GM19099 (cell line): ENCODE data around the gene ZNF689.

Experiments used
- POLR2A ChIP-seq: IDR thresholded peaks from 3 replicates; pipeline ENCODE4 v1.6.1; 2011; ENCODE audit warnings: low read depth; ENCODE audit not compliant: insufficient read length; ENCODE audit errors: extremely low read depth

ZNF689 gene

DNA sequence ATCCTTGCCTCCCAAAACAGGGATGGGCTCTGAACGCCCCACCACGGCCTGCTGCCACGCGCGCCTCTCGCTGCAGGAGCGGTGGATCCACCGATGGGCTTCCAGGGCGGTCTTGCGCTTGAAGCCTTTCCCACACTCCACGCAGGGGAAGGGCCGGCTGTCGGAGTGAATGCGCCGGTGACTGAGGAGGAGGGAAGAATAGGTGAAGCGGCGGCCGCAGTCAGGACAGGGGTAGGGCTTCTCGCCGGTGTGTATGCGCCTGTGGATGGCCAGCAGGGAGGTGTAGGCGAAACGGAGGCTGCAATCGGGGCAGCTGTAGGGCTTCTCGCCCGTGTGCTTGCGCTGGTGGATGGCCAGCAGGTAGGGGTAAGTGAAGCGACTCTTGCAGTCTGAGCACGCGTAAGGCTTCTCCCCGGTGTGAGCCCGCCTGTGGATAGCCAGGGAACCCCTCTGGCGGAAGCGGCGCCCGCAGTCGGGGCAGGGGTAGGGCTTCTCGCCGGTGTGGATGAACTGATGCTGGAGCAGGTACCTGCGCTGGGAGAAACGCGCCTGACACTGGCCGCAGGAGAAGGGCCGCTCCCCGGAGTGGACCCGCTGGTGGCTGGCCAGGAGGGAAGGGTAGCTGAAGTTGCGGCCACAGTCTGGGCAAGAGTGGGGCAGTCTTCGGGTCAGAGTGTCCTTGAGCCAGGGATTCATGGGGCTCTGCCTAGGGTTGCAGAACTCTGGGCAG lies 27.4 kb downstream of the ZNF689 start:
- no peak for TF ChIP-seq POLR2A

DNA sequence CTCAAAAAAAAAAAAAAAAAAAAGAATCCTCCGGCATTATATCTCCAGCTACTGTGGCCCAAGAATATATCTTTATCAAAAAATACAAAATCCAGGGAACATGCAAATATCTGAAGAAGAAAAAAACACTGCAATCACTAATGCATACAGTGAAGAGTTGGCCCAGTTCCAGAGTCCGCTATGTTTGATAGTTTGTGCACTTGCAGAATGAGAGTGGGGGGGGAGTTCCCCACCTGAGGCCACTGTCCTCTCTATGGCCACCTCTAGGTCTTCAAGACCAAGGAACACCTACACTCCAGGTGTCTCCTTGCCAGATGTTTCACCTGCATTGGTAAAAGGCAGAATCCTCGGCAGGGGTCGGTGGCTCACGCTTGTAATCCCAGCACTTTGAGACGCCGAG lies 28.7 kb downstream of the ZNF689 start:
- no peak for TF ChIP-seq POLR2A

- TF ChIP-seq POLR2A, result no peak
Observed at GRCh38 chr16:30574678-30575077, 35.5 kb downstream of the ZNF689 start.

GRCh38 chr16:30571445-30572322 lies 38.5 kb downstream of the ZNF689 start, which contains the start of gene ZNF688:
ZNF688 (minus strand) TSS chr16:30571714; CDS start chr16:30571629, 85 bp downstream.
- TF ChIP-seq POLR2A, result peak; percentile 69

- no peak for TF ChIP-seq POLR2A
Observed at GRCh38 chr16:30570636-30571444, 39.3 kb downstream of the ZNF689 start.

- TF ChIP-seq POLR2A, result no peak
Observed at GRCh38 chr16:30569746-30570635, 40.2 kb downstream of the ZNF689 start.

DNA sequence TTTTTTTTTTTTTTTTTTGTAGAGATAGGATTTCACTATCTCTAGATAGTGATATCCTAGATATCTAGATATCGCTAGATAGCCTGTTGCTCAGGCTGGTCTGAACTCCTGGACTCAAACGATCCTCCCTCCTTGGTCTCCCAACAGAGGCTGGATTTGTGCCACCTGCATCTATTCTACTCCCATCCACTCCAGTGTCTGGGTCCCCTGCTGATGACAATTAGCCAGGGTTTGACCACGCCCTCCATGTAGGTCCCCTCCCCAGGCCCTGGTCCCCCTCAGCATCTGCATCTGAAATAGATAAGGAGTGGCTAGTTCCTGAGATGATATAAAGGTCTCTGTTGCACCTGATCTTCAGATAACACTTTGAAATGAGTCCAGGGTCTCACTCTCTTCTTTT lies 40.9 kb downstream of the ZNF689 start:
- TF ChIP-seq POLR2A, result no peak

DNA sequence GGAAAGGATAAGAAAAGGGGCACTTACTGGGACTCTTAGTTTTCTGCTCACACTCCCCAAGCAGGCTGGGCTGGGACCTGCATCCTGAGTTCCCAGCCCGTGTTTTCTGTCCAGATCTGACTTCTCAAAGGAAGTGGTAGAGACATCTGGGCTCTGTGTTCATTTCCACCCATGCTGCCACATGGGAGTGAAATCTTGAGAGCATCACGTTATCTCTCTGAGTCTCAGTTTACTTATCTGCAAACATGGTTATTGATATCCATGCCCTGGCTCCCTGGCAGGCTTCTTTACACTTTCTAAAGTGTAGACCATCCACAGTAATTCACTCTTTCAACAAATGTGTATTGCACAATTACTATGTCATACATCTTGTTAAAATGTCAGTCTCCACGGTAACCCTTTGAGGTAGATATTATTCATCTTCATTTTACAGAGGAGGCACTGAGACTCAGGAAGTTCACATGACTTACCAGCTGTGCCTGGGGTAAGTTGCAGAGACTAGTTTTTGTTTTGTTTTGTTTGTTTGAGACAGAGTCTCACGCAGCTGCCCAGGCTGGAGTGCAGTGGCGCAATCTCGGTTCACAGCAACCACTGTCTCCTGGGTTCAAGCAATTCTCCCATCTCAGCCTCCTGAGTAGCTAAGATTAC lies 42.1 kb downstream of the ZNF689 start:
- peak; percentile 11 for TF ChIP-seq POLR2A

GRCh38 chr16:30567160-30567990 lies 42.8 kb downstream of the ZNF689 start:
- TF ChIP-seq POLR2A, result no peak

DNA sequence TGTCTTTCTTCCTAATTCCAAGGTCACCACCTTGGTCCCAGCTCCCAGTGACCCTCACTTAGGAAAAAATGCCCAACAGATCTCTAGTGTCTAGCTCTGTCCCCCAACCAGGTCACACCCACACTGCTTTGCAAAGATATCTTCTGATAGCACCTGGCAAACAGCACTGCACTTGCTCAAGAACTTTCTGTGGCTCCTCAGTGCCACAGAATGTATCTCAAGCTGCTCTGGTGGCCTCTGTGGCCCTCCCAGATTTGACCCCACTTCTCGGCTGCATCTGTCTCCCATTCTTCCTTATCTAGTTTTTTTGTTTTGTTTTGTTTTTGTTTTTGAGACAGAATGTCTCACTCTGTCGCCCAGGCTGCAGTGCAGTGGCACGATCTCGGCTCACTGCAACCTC lies 43.7 kb downstream of the ZNF689 start:
- TF ChIP-seq POLR2A, result no peak

GRCh38 chr16:30565984-30566383 lies 44.2 kb downstream of the ZNF689 start:
- no peak for TF ChIP-seq POLR2A

DNA sequence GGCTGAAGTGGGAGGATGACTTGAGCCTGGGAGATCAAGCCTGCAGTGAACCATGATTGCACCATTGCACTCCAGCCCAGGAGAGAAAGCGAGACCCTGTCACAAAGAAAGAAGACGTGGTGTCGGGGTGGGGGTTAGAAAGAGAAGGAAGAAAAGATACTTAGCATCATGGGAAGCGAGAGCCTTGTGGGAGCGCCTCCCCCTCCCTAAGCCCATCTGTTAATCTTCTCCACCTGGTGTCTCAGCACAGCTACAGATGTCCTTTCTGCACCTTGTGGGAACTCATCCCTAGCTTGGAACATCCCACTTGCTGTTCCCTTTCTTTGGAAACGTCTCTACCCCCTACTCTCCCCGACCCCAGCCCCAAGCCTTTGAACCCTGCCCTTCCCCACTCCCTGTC lies 44.7 kb downstream of the ZNF689 start:
- TF ChIP-seq POLR2A, result no peak

DNA sequence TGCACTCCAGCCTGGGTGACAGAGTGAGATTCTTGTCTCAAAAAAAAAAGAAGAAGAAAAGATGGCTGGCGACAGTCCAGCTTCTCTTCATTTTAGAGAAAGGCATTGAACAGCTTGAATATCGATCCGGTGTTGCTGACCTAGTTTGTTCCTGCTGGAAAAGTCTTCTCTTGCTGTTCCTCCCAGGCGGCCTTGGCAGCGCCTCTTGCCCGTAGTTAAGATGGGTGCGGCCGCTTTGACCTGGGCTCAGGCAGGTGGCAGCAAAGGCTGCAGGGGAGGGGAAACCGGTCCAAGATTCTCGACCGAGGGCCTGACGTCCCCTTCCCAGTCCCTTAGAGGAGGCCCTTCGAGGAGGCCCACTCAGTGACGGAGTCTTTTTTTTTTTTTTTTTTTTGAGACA lies 48.2 kb downstream of the ZNF689 start:
- no peak for TF ChIP-seq POLR2A
